ENCODE data around the gene KCNC1. TPM values are rescaled to one million over a fixed set of nuclear protein-coding genes. Genes with fewer than 3 reads are reported as not detected.

The KCNC1 gene
- polyA plus RNA-seq, 2 of the 4 experiments (the other 2 are of a cell fraction) = 0.08 TPM; not detected in 1

GRCh38 chr11:17771415-17771814 lies 36.8 kb downstream of the KCNC1 start:
- ATAC-seq (no peak), FAIRE-seq (no peak), DNase-seq (ENCODE audit: low read depth in 1 of 2, low spot score in 1 of 2) (no peak)
- no peak overlapping the region for H3K4me3 ChIP-seq
- no peaks in the 10 kb centered on the region for H3K9me3 ChIP-seq
- TF ChIP-seq MAZ (IDR thresholded peaks at IDR 0.05; ENCODE audit: borderline replicate concordance, low read depth, low read length) (no peak), POLR2AphosphoS2 (conservative IDR thresholded peaks at IDR 0.05; ENCODE audit: low read length) (no peak), PHF8 (IDR thresholded peaks at IDR 0.05; ENCODE audit: borderline replicate concordance, low read depth) (no peak), JUN (IDR thresholded peaks at IDR 0.05) (no peak), EP300 (IDR thresholded peaks at IDR 0.05) (no peak), HOXB13 (CRISPR knock-in tag; IDR thresholded peaks at IDR 0.05; ENCODE audit: low read depth) (no peak), MYC (IDR thresholded peaks at IDR 0.05; ENCODE audit: borderline replicate concordance, low read length) (no peak), EHMT2 (IDR thresholded peaks at IDR 0.05; ENCODE audit: low read depth) (no peak)
- H3K4me2 ChIP-seq = no peak overlapping the region
- CTCF ChIA-PET = interaction anchor here (0.8 to 1.6 kb wide), 3 partner anchors 30 to 207 kb away, joined by 3 to 5 read pairs (median 5); no protein-coding TSS in a partner anchor
- 0 out of 3 replicates have a peak, but pooled peaks cover 4% of the 10 kb centered on the region for H3K4me1 ChIP-seq
- POLR2A ChIA-PET = no interaction called here
- no peak overlapping the region for H3K27ac ChIP-seq
- WGBS (ENCODE audit: missing lambda C conversion rate) = 80% methylated on average over 17 of the region's 17 CpGs

DNA sequence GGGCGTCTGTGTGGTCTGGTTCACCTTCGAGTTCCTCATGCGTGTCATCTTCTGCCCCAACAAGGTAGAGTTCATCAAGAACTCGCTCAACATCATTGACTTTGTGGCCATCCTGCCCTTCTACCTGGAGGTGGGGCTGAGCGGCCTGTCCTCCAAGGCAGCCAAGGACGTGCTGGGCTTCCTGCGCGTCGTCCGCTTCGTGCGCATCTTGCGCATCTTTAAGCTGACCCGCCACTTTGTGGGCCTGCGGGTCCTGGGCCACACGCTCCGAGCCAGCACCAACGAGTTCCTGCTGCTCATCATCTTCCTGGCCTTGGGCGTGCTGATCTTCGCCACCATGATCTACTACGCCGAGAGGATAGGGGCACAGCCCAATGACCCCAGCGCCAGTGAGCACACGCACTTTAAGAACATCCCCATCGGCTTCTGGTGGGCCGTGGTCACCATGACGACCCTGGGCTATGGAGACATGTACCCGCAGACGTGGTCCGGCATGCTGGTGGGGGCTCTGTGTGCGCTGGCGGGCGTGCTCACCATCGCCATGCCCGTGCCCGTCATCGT lies 37.3 kb downstream of the KCNC1 start:
- no peak for TF ChIP-seq ZC3H11A (IDR thresholded peaks at IDR 0.05)
- no peak for TF ChIP-seq NR3C1 (IDR thresholded peaks at IDR 0.05)
- no peak for TF ChIP-seq RARB (CRISPR knock-in tag; IDR thresholded peaks at IDR 0.05)
- no peak for TF ChIP-seq ZSCAN20 (CRISPR knock-in tag; IDR thresholded peaks at IDR 0.05)
- no peak for TF ChIP-seq RFX5 (IDR thresholded peaks at IDR 0.05)
- no peak for TF ChIP-seq E2F6 (IDR thresholded peaks at IDR 0.05; ENCODE audit: borderline replicate concordance, low read depth)
- TF ChIP-seq ATOH8 (CRISPR knock-in tag; IDR thresholded peaks at IDR 0.05; ENCODE audit: low read depth) = no peak
- TF ChIP-seq NFE2L2 (conservative IDR thresholded peaks at IDR 0.05; ENCODE audit: low read length) = no peak
- TF ChIP-seq HOXB13 (CRISPR knock-in tag; IDR thresholded peaks at IDR 0.05; ENCODE audit: low read depth) = no peak
- TF ChIP-seq, protein P1, sequence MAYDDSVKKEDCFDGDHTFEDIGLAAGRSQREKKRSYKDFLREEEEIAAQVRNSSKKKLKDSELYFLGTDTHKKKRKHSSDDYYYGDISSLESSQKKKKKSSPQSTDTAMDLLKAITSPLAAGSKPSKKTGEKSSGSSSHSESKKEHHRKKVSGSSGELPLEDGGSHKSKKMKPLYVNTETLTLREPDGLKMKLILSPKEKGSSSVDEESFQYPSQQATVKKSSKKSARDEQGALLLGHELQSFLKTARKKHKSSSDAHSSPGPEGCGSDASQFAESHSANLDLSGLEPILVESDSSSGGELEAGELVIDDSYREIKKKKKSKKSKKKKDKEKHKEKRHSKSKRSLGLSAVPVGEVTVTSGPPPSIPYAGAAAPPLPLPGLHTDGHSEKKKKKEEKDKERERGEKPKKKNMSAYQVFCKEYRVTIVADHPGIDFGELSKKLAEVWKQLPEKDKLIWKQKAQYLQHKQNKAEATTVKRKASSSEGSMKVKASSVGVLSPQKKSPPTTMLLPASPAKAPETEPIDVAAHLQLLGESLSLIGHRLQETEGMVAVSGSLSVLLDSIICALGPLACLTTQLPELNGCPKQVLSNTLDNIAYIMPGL (CRISPR knock-in tag; IDR thresholded peaks at IDR 0.05; ENCODE audit: borderline replicate concordance) = no peak
- TF ChIP-seq CBX2 (IDR thresholded peaks at IDR 0.05; ENCODE audit: borderline replicate concordance, low read depth) = no peak
- TF ChIP-seq, protein P2, sequence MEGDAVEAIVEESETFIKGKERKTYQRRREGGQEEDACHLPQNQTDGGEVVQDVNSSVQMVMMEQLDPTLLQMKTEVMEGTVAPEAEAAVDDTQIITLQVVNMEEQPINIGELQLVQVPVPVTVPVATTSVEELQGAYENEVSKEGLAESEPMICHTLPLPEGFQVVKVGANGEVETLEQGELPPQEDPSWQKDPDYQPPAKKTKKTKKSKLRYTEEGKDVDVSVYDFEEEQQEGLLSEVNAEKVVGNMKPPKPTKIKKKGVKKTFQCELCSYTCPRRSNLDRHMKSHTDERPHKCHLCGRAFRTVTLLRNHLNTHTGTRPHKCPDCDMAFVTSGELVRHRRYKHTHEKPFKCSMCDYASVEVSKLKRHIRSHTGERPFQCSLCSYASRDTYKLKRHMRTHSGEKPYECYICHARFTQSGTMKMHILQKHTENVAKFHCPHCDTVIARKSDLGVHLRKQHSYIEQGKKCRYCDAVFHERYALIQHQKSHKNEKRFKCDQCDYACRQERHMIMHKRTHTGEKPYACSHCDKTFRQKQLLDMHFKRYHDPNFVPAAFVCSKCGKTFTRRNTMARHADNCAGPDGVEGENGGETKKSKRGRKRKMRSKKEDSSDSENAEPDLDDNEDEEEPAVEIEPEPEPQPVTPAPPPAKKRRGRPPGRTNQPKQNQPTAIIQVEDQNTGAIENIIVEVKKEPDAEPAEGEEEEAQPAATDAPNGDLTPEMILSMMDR (IDR thresholded peaks at IDR 0.05) = no peak
- TF ChIP-seq PHF8 (IDR thresholded peaks at IDR 0.05; ENCODE audit: borderline replicate concordance, low read depth) = no peak
- no peak for TF ChIP-seq MAX (IDR thresholded peaks at IDR 0.05)
- TF ChIP-seq, protein P3, sequence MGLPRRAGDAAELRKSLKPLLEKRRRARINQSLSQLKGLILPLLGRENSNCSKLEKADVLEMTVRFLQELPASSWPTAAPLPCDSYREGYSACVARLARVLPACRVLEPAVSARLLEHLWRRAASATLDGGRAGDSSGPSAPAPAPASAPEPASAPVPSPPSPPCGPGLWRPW (IDR thresholded peaks at IDR 0.05) = no peak
- TF ChIP-seq SREBF2 (IDR thresholded peaks at IDR 0.05) = no peak
- no peak for TF ChIP-seq NPAS2 (CRISPR knock-in tag; IDR thresholded peaks at IDR 0.05; ENCODE audit: borderline replicate concordance)
- 0 out of 3 replicates have a peak, but pooled peaks cover 4% of the 10 kb centered on the region for H3K4me1 ChIP-seq
- POLR2A ChIA-PET = no interaction called here

More for the DNA sequence above, 37.3 kb downstream of the KCNC1 start:
- Histone ChIP-seq H3K4me2 (no peak overlapping the region), H3K9me3 (no peaks in the 10 kb centered on the region), H3K27ac (no peak overlapping the region), H3K4me3 (no peak overlapping the region)
- no peak for ATAC-seq
- FAIRE-seq = no peak
- 83% methylated on average over 37 of the region's 37 CpGs for WGBS (ENCODE audit: missing lambda C conversion rate)
- CTCF ChIA-PET = no interaction called here
- no peak for DNase-seq (ENCODE audit: low read depth in 1 of 2, low spot score in 1 of 2)

Measured in A549 (cell line).